GM19467 (cell line): ENCODE results near the gene RNF208.
A peak's percentile ranks its signal among the peaks of the same experiment; 100 is the strongest.
"Not testable (repeated sequence)": the region's sequence is repeated elsewhere in the genome, so short reads cannot be mapped to it uniquely, and the experiment has no call there.

Experiments
- ATAC-seq: cut with Tn5 transposase; IDR thresholded peaks from one replicate; pipeline ENCODE4 v1.9.1; 2021; ENCODE audit warnings: mild to moderate bottlenecking, moderate library complexity; ENCODE audit not compliant: unreplicated experiment

Gene RNF208, protein sequence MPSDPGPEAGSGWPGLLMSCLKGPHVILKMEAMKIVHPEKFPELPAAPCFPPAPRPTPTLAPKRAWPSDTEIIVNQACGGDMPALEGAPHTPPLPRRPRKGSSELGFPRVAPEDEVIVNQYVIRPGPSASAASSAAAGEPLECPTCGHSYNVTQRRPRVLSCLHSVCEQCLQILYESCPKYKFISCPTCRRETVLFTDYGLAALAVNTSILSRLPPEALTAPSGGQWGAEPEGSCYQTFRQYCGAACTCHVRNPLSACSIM

DNA sequence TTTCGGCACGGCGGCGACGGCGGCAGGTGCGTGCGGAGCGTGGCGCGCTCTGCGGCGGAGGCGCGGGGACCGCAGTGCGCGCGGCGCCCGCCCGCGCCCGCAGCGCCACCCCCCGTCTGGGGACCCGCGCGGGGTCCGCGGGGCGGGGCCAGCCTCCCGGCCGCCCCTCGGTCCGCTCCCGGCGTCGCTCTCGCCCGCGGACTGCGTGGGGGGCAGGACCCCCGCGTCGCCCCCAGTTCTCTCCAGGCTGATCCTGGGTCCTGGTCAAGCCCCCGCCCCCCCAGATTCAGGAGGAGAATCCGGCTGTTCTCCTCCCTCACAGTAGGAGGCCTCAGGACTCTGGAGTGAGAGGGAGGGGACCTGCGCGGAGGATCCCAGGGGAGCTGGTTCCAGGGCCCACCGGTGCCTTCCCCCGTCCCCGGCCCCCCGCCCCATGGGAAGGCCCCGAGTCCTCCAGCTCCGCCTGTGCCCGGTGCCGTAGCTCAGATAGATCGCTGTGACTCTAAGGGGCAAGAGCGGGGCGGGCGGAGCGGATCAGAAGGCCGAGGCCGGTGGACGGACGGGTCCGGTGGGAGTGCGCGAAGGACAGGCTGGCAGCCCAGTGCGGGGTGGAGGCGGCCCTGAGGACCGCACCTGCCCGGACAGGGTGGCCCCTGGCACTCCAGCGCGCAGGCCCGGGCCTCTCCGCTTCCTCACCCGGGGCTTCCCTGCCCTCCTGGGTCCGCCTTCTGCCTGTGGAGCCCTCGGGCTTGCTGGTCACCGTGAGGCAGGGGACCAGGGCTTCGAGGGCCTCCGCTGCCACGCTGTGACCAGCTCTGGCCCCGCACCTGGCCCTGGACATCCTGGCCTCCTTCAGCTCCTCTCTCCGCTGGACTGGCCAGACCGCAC is at the start of gene RNF208:
Gene RNF208 (minus strand): TSS at position 51 of the 888 bp plus-strand sequence. CDS start 1,028 bp downstream, outside the sequence.
- no peak for ATAC-seq

DNA sequence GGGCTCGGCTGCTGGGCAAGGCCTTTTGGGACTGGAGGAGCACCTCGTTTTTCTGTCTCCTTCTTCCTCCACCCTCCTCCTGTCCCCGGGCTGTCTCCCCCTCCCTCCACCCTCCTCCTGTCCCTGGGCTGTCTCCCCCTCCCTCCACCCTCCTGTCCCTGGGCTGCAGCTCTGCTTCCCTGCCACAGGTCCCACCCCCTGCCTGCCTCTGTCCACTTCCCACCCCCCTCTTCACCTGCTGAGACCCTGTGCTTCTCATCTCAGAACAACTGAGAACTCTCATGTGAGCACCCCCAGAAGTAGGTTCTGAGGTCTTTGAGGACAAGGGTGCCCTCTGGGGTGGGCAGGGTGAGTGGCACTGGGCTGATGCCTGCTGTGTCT is 49.6 kb upstream of the RNF208 start:
- ATAC-seq: no peak

DNA sequence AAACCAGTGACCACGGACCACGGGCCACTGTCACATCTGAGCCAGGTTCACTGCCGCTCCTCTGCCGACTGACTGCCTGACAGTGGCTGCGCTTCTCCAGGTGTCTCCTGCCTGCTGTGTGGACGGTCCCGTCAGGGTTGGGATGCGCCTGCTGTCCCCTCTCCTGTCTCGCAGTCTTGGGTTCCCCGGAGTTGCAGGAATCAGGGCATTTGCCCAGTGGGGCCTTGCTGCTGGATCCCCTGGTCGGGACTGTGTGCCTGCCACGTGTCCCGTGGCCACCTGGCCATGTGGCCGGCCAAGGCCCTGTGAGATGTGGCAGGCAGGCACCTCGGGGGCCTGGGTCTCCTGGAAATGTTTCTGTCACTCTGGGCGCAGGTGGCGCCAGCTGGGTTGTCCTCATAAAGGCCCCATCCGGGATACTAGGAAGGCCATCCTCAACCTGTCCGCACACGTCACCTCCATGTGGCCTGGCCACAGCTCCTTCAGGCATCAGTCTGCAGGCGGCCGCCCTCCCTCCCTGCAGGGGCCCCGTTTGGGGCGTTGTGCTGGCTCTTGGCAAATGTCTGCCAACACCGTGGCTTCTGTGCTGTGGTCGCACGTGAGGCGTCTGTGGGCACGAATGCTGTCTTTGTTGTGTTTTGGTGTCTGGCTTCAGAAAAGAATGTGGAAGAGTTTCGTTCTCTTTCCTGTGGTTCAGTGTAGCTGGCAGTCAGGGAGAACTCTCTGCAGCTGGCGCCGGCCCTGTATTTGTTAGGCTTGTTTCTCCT is 49.1 kb upstream of the RNF208 start:
- no peak for ATAC-seq

DNA sequence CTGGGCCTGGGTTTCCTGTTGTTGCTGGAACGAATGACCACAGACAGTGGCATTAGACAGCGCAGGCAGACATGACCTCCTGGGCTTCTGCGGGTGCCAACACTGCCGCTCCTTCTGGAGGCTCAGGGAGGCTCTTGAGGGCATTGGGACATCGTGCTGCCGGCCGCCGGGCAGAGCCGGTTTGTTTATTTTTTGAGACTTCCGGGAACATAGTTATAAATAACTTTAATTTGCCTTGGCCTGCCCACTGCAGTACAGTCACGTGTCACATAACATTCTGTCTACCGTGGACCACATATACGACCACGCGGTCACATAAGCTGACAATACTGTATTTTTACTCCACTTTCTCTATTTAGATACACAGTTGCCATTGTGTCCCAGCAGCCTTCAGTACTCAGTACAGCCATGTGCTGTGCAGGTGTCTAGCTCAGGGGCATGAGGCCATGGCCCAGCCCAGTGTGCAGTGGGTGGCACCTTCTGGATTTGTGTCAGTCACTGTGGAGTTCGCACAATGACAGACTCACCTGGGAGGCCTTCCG is 47.3 kb upstream of the RNF208 start:
- ATAC-seq: no peak

DNA sequence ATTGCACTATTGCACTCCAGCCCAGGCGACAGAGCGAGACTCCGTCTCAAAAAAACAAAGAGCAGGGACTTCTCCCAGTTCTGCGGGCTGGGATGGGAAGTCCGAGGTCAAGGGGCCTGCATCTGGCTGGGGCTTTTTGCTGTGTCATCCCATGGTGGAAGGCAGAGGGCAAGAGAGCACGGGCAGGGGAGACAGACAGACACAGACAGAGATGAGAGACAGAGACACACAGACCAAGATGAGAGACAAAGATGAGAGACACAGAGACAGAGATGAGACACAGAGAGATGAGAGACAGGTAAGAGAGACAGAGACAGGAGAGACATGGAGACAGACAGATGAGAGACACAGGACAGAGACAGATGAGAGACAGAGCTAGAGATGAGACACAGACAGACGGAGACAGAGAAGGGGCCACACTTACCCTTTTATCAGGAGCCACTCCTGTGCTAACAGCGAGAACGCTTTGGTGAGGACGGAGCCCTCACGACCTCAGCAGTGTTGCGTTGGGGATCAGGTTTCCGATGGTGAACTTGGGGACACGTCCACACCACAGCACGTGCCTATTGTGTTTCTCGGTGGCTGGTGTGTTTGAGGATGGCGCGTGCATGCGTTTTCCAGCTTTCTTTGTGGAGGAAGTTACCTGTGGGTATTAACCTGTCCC is 46.6 kb upstream of the RNF208 start:
- no peak for ATAC-seq

DNA sequence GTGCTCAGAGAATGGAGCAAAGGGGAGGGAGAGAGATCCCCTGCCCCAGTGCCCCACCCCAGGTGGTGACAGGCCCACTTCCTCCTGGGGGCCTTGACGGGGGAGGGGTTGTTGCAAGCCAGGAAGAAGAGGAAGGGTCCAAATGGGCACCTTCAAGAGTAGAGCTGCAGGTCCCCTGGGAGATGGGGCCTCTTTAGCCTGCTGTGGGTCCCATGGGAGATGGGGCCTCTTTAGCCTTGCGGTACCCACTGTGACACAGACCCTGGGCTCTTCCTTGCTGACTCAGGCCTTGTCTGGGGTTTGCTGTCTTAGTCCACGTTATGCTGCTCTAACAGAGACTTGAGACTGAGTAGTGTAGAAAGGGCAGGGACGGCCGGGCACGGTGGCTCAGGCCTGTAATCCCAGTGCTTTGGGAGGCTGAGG is 45.9 kb upstream of the RNF208 start:
- no peak for ATAC-seq

DNA sequence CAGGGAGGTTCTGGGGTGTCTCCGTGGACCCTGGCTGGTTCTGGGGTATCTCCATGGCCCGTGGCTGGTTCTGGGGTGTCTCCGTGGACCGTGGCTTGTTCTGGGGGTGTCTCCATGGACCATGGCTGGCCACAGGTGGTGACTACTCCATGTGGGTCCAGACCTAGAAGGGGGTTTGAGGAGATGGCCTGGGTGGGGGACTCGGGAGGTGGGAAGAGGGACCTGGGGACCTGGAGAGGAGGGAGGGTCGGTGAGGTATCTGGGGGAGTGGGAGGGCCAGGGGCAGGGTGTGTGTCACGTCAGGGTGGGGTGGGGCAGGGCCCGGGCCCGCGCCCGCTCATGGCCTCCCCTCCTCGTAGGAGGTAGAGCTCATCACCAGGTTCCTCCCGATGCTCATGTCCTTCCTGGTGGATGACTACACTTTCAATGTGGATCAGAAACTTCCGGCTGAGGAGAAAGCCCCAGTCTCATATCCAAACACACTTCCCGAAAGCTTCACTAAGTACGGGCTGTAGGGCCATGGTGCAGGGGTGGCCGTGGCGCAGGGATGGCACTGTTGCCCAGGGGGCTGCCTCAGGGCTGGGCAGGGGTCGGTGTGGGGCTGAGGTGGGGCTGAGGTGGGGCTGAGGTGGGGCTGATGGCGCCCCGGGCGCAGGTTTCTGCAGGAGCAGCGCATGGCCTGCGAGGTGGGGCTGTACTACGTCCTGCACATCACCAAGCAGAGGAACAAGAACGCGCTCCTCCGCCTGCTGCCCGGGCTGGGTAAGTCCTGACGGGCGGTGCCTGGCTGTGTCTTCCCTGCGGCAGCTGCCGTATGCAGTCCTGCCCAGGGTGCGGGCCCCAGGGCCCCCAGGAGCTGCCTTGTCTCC is 44.8 kb upstream of the RNF208 start:
- no peak for ATAC-seq

DNA sequence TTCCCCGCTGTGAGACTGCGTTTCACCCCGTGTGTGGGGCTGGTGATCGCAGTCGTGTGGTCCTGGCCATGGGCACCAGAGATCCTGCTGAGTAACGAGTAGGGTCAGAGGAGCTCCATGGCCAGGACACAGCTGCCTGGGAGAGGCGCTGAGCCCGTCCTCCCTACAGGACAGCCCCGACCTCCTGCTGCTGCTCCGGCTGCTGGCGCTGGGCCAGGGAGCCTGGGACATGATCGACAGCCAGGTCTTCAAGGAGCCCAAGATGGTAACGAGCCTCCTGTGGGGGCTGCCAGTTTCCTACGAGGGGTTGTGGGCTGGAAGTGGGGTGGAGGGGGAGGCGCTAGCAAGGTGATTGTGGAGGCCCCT is 44.1 kb upstream of the RNF208 start:
- no peak for ATAC-seq

DNA sequence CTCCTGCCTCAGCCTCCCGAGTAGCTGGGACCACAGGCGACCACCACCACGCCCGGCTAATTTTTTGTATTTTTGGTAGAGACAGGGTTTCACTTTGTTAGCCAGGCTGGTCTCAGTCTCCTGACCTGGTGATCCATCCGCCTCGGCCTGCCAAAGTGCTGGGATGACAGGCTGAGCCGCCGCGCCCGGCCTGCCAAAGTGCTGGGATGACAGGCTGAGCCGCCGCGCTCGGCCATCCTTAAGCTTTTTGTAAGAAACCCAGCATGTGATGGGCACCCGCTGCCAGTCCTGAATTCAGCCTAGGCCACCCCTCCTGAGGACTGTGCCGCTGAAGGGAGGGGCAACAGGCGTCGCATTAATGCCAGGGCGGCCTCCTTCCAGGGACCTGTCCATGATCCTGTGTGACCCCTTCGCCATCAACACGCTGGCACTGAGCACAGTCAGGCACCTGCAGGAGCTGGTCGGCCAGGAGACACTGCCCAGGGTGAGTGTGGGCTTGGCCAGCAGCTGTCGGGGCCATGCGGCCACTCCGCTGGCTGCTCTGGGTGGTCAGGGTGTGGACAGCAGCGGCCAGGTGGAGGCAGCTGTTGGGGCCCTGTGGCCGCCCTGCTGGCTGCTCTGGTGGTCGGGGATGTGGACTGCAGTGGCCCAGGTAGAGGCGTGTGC is 43.6 kb upstream of the RNF208 start:
- ATAC-seq: no peak

DNA sequence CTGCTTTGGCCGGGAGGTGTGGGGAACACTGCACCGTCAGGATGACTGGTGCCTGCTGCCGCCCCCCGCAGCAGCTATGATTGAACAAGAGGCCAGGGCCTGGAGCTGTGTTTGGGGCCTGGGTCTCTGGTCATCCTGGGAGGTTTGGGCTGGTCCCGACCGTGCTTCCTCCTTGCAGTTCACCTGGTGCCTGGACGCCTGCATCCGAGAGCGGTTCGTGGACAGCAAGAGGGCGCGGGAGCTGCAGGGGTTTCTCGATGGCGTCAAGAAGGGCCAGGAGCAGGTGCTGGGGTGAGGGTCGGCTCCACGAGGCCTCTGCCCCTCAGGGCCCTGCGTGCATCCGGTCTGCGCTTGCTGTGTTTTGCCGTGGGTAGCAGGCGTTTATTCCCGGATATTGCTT is 42.0 kb upstream of the RNF208 start:
- ATAC-seq: no peak

DNA sequence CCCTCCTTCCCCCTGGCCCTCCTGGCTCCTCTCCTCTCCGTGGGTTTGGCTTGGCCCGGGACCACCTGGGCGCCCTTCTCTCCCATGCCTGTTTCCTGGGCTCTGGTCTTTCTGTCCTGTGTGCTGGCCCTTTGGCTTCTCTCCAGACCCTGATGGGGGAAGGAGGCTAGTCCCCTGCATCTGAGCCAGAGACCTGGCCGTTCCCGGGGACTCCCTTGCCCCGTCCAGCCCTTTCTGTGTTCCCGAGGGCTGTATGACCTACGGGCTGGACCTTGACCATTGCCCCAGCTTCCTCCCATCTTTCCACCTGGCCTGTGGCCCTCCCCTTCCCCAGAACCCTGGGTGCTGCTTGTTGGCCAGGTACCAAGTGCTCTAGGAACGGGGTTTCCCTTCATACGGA is 41.5 kb upstream of the RNF208 start:
- no peak for ATAC-seq

DNA sequence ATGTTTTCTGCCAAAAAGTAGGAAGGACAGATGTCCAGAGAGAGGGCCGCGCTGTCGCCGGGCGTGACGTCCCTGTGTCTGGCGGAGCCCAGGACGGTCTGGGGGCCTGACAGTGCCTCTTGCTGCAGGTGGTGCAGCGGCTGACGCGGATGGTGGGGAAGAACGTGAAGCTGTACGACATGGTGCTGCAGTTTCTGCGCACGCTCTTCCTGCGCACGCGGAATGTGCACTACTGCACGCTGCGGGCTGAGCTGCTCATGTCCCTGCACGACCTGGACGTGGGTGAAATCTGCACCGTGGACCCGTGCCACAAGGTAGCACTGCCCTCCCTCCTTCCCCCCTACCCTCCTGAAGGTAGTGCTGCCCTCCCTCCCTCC is 40.9 kb upstream of the RNF208 start:
- ATAC-seq: no peak

DNA sequence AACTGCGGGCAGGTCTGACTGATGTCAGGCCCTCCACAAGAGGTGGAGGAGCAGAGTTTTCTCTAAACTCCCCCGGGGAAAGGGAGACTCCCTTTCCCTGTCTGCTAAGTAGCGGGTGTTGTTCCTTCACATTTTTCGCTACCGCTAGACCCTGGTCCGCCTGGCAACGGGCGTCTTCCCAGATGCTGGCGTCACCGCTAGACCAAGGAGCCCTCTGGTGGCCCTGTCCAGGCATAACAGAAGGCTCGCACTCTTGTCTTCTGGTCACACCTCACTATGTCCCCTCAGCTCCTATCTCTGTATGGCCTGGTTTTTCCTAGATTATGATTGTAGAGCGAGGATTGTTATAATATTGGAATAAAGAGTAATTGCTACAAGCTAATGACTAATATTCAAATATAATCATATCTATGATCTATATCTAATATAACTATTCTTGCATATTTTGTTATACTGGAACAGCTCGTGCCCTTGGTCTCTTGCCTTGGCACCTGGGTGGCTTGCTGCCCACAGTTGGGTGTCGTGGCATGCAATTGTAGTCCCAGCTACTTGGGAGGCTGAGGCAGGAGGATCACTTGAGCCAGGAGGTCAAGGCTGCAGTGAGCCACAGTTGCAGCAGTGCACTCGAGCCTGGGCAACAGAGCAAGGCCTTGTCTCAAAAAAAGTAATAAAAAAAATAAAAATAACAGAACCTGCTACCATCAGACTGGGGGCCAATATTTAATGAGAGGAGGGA is 40.3 kb upstream of the RNF208 start:
- ATAC-seq: not testable (repeated sequence)

DNA sequence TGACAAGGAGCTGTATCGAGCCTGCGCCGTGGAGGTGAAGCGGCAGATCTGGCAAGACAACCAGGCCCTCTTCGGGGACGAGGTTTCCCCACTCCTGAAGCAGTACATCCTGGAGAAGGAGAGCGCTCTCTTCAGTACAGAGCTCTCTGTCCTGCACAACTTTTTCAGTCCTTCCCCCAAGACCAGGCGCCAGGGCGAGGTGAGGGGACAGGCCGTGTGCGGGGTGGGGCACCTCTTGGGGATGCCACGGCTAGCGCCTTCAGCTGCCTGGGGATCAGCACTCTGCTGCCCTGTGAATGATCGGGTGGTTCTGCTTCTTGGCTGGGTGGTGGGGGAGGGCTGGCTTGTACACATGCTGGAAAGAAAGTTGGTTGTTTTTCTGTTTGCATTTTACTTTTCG is 34.8 kb upstream of the RNF208 start:
- no peak for ATAC-seq

DNA sequence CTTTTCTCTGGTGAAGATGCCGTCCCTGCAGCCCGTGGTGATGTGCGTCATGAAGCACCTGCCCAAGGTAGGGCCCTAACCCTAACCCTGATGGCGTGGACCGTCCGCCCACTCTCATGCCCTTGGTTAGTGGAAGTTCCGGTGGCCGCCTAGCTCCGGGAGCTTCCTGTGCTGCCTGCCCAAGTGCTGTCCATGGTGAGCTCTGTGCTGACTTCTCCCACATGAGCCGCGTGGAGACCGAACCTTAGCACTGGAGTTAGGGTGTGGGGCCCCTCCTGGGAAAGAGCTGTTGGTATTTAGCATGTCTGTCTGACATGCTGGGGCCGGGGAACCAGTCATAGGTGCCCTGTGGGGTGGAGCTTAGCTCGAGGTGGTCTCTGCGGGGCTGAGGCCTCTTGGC is 34.3 kb upstream of the RNF208 start:
- no peak for ATAC-seq

DNA sequence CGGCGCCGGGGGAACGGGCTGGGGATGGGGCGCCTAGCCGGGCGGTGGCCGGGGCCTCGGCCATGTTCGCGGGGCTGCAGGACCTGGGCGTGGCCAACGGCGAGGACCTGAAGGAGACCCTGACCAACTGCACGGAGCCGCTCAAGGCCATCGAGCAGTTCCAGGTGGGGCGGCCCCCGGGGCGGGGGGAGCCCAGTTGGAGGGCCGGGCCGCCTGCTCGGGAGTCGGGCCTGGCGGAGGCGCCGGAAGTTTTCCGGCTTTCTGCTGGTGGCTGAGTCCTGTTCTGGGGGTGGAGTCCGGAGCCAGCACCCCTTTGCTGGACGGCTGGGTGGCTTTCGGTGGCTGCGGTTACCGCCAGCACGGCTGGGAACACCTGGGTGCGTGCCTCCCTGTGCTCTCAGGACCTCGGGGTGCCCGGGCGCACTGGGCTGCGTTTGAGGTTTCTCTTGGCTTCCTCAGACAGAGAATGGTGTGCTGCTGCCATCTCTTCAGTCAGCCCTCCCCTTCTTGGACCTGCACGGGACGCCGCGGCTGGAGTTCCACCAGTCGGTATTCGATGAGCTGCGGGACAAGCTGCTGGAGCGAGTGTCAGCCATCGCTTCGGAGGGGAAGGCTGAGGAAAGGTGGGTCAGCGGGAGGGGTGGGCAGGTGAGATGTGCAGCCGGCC is 33.5 kb upstream of the RNF208 start:
- peak; percentile 20 for ATAC-seq

DNA sequence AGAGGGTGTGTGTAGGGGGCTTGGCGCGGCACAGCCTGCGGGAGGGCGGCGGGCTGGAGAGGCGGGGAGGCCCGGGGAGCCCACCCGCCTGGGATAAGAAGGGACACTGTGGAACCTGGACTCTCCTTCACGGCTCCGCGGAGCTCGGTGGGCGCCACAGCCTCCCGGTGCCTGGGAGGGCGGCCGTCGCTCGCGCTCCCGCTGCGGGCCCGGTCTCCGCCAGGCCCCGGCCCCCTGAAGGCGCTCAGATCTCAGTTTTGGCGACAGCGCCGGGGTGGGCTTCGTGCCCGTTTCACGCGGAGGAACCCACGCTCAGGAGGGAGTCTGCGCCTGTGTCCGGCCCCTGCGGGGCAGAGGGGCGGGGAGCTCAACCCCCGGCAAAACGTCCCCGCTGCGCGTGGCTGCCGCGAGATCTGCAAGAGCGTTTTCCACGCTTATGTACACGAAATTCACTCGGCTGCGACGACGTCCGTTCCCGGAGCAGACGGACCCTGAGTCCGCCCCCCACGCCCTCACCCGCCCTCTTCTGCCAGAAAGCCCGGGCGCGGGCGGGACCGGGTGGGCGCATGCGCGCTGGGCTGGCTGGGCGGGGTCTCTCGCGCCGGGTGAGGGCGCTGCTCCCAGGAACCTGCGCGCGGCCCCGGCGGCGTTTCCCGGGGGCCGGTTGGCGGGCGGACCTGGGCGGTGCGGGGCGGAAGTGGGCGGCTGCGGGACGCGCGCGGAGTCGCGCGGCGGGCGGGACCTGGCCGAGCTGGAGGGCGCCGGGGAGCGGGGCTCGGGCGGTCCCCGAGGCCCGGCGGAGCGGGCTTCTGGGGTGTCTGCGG is 32.8 kb upstream of the RNF208 start, which contains the start of gene NELFB:
Gene NELFB (plus strand): TSS at position 704 of the 824 bp plus-strand sequence.
- ATAC-seq: peak; percentile 68
